Left lobe of liver (tissue), 2 donors: ENCODE data around the gene BRWD1. TPM values are rescaled to one million over a fixed set of nuclear protein-coding genes. Genes with fewer than 3 reads are reported as not detected.
A peak's percentile ranks its signal among the peaks of the same experiment; 100 is the strongest.

Source experiments
- ATAC-seq: fragments of 200-7000 bp; cut with Tn5 transposase; one replicate; pipeline ENCODE4 v1.9.1; 2020; ENCODE audit warnings: mild to moderate bottlenecking, moderate library complexity
- DNase-seq: peaks from one replicate; pipeline ENCODE4 v3.0.0-alpha.2; 2020; ENCODE audit warnings: low spot score
- total RNA-seq: library from RNA; stranded (reverse); gene quantifications from one replicate; pipeline ENCODE4 v1.2.1, GENCODE V29; 2021
- donor health status: DM: no; HTN: no; CAD: no; lungs with moderate emphysema.
- donor health status: DM: no; HTN: yes; CAD: no.

BRWD1 gene
- total RNA-seq, 1 donor from 2014 or later, result 21.9 TPM

GRCh38 chr21:39330001-39330400 lies 16.6 kb upstream of the BRWD1 start:
- ATAC-seq (no peak), DNase-seq (no peak)

- DNase-seq (no peak), ATAC-seq (no peak)
Measured at GRCh38 chr21:39327727-39328126, 14.3 kb upstream of the BRWD1 start.

GRCh38 chr21:39326607-39327307 lies 13.3 kb upstream of the BRWD1 start:
- ATAC-seq (no peak), DNase-seq (no peak)

- DNase-seq, result no peak
- ATAC-seq, result no peak
Measured at GRCh38 chr21:39325458-39325857, 12.0 kb upstream of the BRWD1 start.

GRCh38 chr21:39321424-39321823 lies 8.0 kb upstream of the BRWD1 start:
- DNase-seq (no peak), ATAC-seq (no peak)

GRCh38 chr21:39319814-39320332 lies 6.4 kb upstream of the BRWD1 start:
- DNase-seq, result no peak
- no peak for ATAC-seq

GRCh38 chr21:39319251-39319756 lies 5.9 kb upstream of the BRWD1 start:
- ATAC-seq (peak; percentile 33), DNase-seq (no peak)

- ATAC-seq (no peak), DNase-seq (no peak)
Measured at GRCh38 chr21:39318091-39318959, 4.9 kb upstream of the BRWD1 start.

- DNase-seq (no peak), ATAC-seq (peak; percentile 2)
Measured at GRCh38 chr21:39317134-39318090, 4.0 kb upstream of the BRWD1 start.

- ATAC-seq (no peak), DNase-seq (no peak)
Measured at GRCh38 chr21:39316729-39317128, 3.3 kb upstream of the BRWD1 start.

GRCh38 chr21:39315603-39316445 lies 2.4 kb upstream of the BRWD1 start:
- no peak for DNase-seq
- no peak for ATAC-seq

GRCh38 chr21:39314143-39315027 lies 953 bp upstream of the BRWD1 start:
- ATAC-seq (peak; percentile 8), DNase-seq (no peak)

GRCh38 chr21:39313042-39313570 lies 326 bp downstream of the BRWD1 start:
- ATAC-seq, result peak; percentile 28
- peak; percentile 63 for DNase-seq

- DNase-seq (peak; percentile 95), ATAC-seq (peak; percentile 84)
Measured at GRCh38 chr21:39312112-39313041, 1.1 kb downstream of the BRWD1 start.

- ATAC-seq (no peak), DNase-seq (no peak)
Measured at GRCh38 chr21:39311164-39311563, 2.3 kb downstream of the BRWD1 start.

- DNase-seq (no peak), ATAC-seq (no peak)
Measured at GRCh38 chr21:39307466-39307865, 6.0 kb downstream of the BRWD1 start.

GRCh38 chr21:39300587-39300986 lies 12.8 kb downstream of the BRWD1 start:
- ATAC-seq (no peak), DNase-seq (no peak)
